IMR-90 (cell line): ENCODE measurements around the gene CROCC2.

ENCODE experiments used
- BHLHE40 ChIP-seq: fragments of 150-350 bp; IDR thresholded peaks from 2 replicates; pipeline ENCODE4 v1.6.1; 2016; ENCODE audit warnings: mild to moderate bottlenecking, low read depth, low read length
- CEBPB ChIP-seq: IDR thresholded peaks from 2 replicates; pipeline ENCODE4 v1.6.1; 2012; ENCODE audit warnings: low read depth, low read length, improper control_type of control experiment
- CTCF ChIP-seq: conservative IDR thresholded peaks from 2 replicates; pipeline ENCODE4 v1.5.1; 2012; ENCODE audit warnings: mild to moderate bottlenecking, low read depth, low read length, improper control_type of control experiment
- ELK1 ChIP-seq: fragments of 150-350 bp; IDR thresholded peaks from 2 replicates; pipeline ENCODE4 v1.6.1; 2016; ENCODE audit warnings: low read depth, mild to moderate bottlenecking, low read length, moderate library complexity, borderline replicate concordance
- FOS ChIP-seq: fragments of 150-350 bp; IDR thresholded peaks from 2 replicates; pipeline ENCODE4 v1.6.1; 2016; ENCODE audit warnings: low read depth, low read length
- POLR2A ChIP-seq: IDR thresholded peaks from 2 replicates; pipeline ENCODE4 v1.6.1; 2012; ENCODE audit warnings: mild to moderate bottlenecking, low read depth, low read length
- RAD21 ChIP-seq: IDR thresholded peaks from 2 replicates; pipeline ENCODE4 v1.6.1; 2012; ENCODE audit warnings: low read length, improper control_type of control experiment

GRCh38 chr2:241002275-241003046 is 96.3 kb downstream of the CROCC2 start:
- no peak for TF ChIP-seq FOS
- no peak for TF ChIP-seq CTCF
- TF ChIP-seq RAD21, result no peak
- TF ChIP-seq POLR2A, result no peak
- no peak for TF ChIP-seq BHLHE40
- TF ChIP-seq ELK1, result no peak
- TF ChIP-seq CEBPB, result no peak
